Nephron (organoid): ENCODE measurements around the gene PKP1.

Source experiments
- H3K27ac Mint-ChIP-seq, 3 experiments: 2 replicates each; pipeline ENCODE4 v1.8.0; 2020; ENCODE audit warnings: mixed read lengths in 3 of 3, mild to moderate bottlenecking in 2 of 3, moderate library complexity in 1 of 3
- H3K27me3 Mint-ChIP-seq: 2 replicates; pipeline ENCODE4 v1.8.0; 2021; ENCODE audit warnings: low read depth, mild to moderate bottlenecking, moderate library complexity, mixed read lengths
- H3K36me3 Mint-ChIP-seq: 2 replicates; pipeline ENCODE4 v1.8.0; 2020; ENCODE audit warnings: low read depth, mixed read lengths
- H3K4me1 Mint-ChIP-seq: 2 replicates; pipeline ENCODE4 v1.8.0; 2020; ENCODE audit warnings: mixed read lengths
- H3K4me3 Mint-ChIP-seq, 3 experiments: 2 replicates each; pipeline ENCODE4 v1.8.0; 2020; ENCODE audit warnings: mild to moderate bottlenecking in 3 of 3, mixed read lengths in 3 of 3, moderate library complexity in 2 of 3
- H3K9me3 Mint-ChIP-seq: 2 replicates; pipeline ENCODE4 v1.8.0; 2020; ENCODE audit warnings: mixed read lengths
- CTCF ChIP-seq, 3 experiments: fragments of 200-600 bp; sonication (generic); IDR thresholded peaks; one replicate each; pipeline ENCODE4 v1.5.0; 2021; ENCODE audit warnings: antibody characterized with exemption in 3 of 3; ENCODE audit not compliant: unreplicated experiment in 3 of 3

The PKP1 gene

DNA sequence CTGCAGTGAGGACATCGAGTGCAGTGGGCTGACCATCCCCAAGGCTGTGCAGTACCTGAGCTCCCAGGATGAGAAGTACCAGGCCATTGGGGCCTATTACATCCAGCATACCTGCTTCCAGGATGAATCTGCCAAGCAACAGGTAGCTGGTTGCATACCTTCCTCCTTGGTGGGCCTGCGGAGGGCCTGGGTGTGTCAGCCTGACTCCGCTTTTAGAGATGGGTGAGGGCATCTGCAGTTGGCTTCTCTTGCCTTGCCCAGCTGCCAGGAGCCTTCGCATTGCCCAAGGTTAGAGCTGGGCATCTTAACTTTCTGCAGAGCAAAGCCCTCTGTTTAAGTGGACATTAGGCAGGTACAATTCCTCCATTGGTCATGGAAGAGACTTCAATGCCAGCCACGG, 33.2 kb downstream of the PKP1 start:
- TF ChIP-seq CTCF (IDR thresholded peaks at IDR 0.05; ENCODE audit: unreplicated experiment in 3 of 3): no peak
- H3K4me3 Mint-ChIP-seq: no peak overlapping the region
- H3K4me1 Mint-ChIP-seq: peaks cover 6% of the 10 kb centered on the region
- H3K27me3 Mint-ChIP-seq: peaks cover 33% of the 10 kb centered on the region
- no peak overlapping the region for H3K27ac Mint-ChIP-seq
- no peaks in the 10 kb centered on the region for H3K9me3 Mint-ChIP-seq
- no peaks in the 10 kb centered on the region for H3K36me3 Mint-ChIP-seq

GRCh38 chr1:201317551-201317950, 34.2 kb downstream of the PKP1 start:
- no peaks in the 10 kb centered on the region for H3K36me3 Mint-ChIP-seq
- no peaks in the 10 kb centered on the region for H3K4me1 Mint-ChIP-seq
- H3K4me3 Mint-ChIP-seq: no peak overlapping the region
- no peak for TF ChIP-seq CTCF (IDR thresholded peaks at IDR 0.05; ENCODE audit: unreplicated experiment in 3 of 3)
- H3K9me3 Mint-ChIP-seq: no peaks in the 10 kb centered on the region
- peaks cover 36% of the 10 kb centered on the region for H3K27me3 Mint-ChIP-seq
- H3K27ac Mint-ChIP-seq: no peak overlapping the region

DNA sequence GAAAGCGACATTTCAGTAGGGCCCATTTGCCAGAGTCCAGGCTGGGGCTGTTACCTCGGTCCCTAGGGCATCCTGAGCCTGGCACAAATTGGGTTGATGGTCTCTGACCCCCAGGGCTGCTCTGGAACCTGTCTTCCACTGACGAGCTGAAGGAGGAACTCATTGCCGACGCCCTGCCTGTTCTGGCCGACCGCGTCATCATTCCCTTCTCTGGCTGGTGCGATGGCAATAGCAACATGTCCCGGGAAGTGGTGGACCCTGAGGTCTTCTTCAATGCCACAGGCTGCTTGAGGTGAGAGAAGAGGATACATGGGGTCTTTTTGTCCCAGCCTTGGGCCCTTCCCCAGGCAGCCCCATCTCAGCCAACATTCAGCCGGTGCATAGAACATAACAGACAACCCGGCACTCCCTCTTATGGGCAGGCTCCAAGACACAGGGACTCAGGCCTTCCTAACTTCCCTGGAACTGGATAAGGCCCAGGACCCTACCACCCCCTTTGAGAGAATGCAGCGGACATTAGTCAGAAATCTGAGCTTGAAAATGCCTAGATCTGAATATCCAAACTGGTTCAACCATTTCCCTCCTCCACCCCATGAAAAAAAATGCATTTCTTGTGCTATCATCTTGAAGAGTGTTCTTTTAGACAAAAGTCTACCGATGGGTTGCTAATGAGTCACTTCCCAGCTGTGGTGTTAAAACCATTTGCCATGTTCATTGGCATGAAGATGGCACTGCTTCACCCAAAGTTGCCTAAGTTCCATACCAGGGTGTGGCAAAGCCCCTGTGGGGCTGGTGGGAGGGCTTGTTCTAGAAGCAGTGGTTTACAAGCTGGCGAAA, 35.4 kb downstream of the PKP1 start:
- no peak overlapping the region for H3K4me3 Mint-ChIP-seq
- peaks cover 35% of the 10 kb centered on the region for H3K27me3 Mint-ChIP-seq
- H3K4me1 Mint-ChIP-seq: no peaks in the 10 kb centered on the region
- no peaks in the 10 kb centered on the region for H3K9me3 Mint-ChIP-seq
- TF ChIP-seq CTCF (IDR thresholded peaks at IDR 0.05; ENCODE audit: unreplicated experiment in 3 of 3): no peak
- H3K36me3 Mint-ChIP-seq: no peaks in the 10 kb centered on the region
- H3K27ac Mint-ChIP-seq: no peak overlapping the region

- H3K36me3 Mint-ChIP-seq: no peaks in the 10 kb centered on the region
- peaks cover 30% of the 10 kb centered on the region for H3K27me3 Mint-ChIP-seq
- no peak overlapping the region for H3K4me3 Mint-ChIP-seq
- TF ChIP-seq CTCF (IDR thresholded peaks at IDR 0.05; ENCODE audit: unreplicated experiment in 3 of 3): no peak
- H3K27ac Mint-ChIP-seq: no peak overlapping the region
- no peaks in the 10 kb centered on the region for H3K4me1 Mint-ChIP-seq
- no peaks in the 10 kb centered on the region for H3K9me3 Mint-ChIP-seq
Measured at GRCh38 chr1:201319631-201320030, 36.3 kb downstream of the PKP1 start.

DNA sequence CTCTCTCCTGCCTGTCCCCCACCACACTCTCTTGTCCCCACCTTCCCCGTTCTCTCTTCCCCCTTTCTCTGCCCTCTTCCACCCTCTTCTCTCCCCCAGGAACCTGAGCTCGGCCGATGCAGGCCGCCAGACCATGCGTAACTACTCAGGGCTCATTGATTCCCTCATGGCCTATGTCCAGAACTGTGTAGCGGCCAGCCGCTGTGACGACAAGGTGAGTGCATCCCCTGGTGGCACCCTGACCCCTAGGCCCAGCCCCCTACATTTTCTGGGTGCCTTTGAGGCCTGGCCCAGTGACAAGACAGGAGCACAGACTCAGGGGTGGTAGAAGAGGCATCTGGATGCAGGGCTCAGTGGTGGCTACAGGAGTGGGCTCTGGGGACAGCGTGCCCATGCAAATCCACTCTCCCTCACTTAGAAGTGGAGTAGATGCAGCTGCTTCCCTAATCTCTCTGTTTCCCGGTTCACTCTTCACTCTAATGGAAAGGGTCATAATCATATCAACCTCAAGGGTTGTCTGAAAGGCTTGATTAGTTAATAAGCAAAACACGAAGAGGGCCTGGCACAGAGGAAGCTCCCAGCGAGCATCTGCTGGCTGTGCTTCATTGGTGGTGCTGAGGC, 37.0 kb downstream of the PKP1 start:
- H3K4me1 Mint-ChIP-seq: no peaks in the 10 kb centered on the region
- H3K9me3 Mint-ChIP-seq: no peaks in the 10 kb centered on the region
- no peak for TF ChIP-seq CTCF (IDR thresholded peaks at IDR 0.05; ENCODE audit: unreplicated experiment in 3 of 3)
- peaks cover 25% of the 10 kb centered on the region for H3K27me3 Mint-ChIP-seq
- no peak overlapping the region for H3K4me3 Mint-ChIP-seq
- H3K27ac Mint-ChIP-seq: no peak overlapping the region
- no peaks in the 10 kb centered on the region for H3K36me3 Mint-ChIP-seq
